GM18517 (cell line): ENCODE measurements around the gene PPP1R15A.
A peak's percentile ranks its signal among the peaks of the same experiment; 100 is the strongest.
"Not testable (repeated sequence)": the region's sequence is repeated elsewhere in the genome, so short reads cannot be mapped to it uniquely, and the experiment has no call there.

Source experiments
- ATAC-seq: cut with Tn5 transposase; IDR thresholded peaks from one replicate; pipeline ENCODE4 v1.9.1; 2021; ENCODE audit warnings: mild to moderate bottlenecking, moderate library complexity; ENCODE audit not compliant: unreplicated experiment

The PPP1R15A gene

DNA sequence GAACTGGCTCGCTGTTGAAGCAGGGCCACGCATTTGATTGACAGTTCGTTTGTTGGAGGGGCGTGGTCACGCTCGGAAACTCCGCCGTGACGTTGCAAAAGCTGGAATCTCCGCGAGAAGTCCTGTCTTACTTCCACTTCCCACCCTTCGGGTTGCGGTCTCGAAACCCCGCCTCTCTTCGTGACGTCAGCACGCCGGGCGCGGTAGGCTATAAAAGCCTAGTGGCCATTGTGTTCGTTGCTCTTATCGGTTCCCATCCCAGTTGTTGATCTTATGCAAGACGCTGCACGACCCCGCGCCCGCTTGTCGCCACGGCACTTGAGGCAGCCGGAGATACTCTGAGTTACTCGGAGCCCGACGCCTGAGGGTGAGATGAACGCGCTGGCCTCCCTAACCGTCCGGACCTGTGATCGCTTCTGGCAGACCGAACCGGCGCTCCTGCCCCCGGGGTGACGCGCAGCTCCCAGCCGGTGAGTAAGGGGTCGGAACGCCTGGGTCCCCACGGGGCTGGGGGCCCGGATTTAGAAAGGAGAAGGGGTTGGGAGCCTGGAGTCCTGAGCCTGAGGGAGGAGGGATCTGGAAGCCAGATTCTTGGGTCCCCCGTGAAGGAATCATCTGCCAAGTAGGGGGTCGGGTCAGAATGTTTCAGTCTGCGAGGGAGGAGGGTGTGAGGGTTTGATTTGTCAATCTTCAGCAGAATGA is at the start of gene PPP1R15A:
TSS of gene PPP1R15A (plus strand) at position 240 of the 702 bp plus-strand sequence. CDS start 813 bp downstream, outside the sequence.
- peak; percentile 56 for ATAC-seq

DNA sequence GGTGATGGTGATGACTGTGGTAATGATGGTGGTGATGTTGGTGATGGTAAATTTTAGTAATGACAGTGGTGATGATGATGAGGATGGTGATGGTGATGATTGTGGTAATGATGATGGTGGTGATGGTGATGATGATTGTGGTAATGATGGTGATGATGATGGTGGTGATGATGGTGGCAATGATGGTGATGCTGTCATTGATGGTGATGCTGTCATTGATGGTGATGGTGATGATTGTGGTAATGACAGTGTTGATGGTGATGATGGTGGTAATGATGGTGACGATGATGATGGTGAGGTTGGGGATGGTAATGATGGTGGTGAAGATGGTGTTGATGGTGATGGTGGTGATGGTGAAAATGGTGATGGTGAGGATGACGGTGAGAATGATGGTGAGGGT is 49.7 kb upstream of the PPP1R15A start:
- no peak for ATAC-seq

DNA sequence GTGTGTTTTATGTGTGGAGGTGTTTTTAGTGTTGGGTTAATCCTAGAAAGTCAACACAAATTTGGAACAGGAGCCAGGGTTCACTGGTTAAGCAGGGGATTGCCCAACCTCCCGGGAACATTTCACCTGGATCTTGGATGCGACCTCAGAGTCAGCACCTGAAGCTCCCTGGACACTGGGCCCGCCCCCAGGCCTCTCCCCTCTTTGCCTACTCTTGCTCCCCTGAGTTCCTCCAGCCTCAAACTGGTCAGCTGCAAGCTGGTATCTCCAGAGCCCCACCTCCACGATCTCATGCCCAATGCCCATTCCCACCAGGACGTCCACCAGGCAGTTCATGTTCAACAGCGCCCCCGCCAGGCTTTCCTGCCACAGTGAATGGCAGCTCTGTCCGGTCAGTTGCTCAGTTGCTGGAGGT is 45.6 kb upstream of the PPP1R15A start:
- ATAC-seq, result no peak

DNA sequence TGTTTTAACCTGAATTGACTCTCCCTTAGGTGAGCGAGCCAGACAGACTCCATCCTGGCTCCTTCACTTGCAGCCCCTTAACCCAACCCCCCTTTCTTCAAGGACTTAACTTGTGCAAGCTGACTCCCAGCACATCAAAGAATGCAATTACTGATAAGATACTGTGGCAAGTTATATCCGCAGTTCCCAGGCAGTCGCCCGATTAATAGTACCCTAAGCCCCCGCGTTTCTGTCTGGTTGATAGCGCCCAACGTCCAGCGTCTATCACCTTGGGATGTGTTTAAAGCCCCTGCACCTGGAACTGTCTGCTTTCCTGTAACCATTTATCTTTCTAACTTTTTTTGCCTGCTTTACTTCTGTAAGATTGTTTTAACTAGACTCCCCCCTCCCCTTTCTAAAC is 42.1 kb upstream of the PPP1R15A start:
- no peak for ATAC-seq

DNA sequence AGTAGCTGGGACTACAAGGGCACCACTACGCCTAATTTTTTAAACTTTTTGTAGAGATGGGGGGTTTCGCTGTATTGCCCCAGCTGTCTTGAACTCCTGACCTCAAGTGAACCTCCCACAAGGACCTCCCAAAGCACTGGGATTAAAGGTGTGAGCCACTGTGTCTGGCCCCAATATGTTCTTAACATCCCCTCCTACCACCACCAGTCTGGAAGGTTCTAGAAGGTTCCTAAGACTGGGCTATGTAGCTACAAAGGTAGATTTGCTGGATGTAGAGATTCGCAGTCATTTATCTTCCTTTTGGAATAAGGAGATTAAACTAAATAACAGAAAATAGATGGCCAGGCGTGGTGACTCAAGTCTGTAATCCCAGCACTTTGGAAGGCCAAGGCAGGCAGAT is 41.3 kb upstream of the PPP1R15A start:
- ATAC-seq, result no peak

DNA sequence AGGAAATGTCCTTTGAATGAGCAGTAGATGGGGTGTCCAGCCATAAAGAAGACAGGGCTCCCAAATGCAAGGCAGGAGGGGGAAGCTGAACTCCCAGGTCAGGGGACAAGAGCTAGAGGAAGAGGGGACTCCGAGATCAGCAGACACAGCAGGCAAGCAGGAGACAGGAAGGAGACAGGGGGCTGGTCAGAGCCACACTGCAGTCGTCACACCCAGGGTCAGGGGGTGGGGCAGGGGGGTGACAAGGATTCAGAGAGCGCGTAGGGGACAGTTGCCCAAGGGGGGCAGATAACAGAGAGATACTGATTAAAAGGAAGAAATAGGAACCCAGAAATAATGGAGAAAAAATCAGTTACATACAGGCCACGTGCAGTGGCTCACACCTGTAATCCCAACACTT is 39.2 kb upstream of the PPP1R15A start:
- ATAC-seq, result no peak

DNA sequence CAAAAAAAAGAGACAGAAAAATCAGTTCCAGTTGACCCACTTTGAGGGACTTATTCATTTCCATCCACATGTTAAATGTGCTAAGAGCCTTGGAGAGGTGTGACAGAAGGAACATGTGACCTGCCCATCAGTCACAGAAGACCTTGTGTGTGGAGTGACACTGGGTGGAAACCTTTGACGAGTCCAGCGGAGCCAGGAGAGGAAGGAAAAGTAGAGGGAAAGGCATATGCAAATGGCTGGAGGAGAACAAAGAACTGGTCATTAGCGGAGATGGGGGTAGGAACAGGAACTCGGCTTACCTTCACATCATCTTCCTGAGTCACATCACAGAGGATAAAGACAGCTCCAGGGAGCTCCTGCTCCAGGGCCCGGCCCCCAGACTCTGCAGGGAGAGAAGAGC is 38.2 kb upstream of the PPP1R15A start:
- ATAC-seq, result no peak

DNA sequence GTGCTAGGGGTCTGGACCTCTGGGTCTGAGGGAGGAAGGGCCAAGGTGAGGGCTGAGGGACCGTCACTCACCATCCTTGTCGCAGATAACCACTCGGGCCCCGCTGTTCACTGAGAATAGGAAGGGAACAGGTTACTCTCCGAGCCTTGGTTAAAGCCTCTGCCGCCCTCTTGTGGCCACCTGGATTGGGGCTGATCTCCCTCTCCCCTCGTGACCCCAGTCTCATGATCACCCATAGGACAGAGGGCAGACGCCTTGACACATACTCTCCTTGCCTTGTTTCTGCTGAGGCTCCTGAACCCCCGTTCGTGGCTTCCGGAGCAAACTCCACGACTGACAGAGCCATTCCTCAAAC is 36.5 kb upstream of the PPP1R15A start:
- peak; percentile 65 for ATAC-seq

DNA sequence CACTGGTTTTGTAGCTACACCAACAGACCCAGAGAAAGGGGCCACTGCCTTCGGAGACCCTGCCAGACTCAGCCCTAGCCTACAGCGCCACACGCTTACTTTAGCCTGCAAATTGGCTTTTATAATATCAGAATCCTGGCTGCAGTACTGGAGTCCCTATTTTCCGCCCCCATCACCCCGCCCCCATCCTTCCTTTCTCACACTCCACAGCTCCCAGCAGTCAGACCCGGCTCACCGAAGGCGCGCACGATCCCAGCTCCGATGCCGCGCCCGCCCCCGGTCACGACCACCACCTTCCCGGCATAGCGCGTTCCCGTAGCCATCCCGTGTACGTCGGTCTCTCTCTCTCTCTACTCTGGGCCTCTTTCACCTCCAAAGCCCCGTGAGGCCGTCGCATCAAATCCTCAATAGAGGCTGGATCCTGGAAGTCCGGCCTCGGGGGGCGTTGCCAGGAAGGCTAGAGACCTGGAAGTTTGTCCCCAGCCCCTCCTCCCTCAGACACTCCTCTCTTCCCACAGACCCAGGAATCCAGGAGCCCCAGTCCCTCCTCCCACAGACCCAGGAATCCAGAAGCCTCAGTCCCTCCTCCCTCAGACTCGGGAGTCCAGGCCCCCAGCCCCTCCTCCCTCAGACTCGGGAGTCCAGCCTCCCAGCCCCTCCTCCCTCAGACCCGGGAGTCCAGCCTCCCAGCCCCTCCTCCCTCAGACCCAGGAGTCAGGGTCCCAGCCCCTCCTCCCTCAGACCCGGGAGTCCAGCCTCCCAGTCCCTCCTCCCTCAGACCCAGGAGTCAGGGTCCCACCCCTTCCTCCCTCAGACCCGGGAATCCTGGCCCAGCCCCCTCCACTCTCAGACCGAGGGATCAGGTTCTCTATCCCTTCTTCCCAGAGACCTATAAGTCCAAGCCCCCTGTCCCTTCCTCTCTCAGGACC is 35.9 kb upstream of the PPP1R15A start, which contains the start of gene HSD17B14:
TSS of gene HSD17B14 (minus strand) at position 403 of the 929 bp plus-strand sequence. CDS start at position 323, 80 bp downstream.
- peak; percentile 14 for ATAC-seq

DNA sequence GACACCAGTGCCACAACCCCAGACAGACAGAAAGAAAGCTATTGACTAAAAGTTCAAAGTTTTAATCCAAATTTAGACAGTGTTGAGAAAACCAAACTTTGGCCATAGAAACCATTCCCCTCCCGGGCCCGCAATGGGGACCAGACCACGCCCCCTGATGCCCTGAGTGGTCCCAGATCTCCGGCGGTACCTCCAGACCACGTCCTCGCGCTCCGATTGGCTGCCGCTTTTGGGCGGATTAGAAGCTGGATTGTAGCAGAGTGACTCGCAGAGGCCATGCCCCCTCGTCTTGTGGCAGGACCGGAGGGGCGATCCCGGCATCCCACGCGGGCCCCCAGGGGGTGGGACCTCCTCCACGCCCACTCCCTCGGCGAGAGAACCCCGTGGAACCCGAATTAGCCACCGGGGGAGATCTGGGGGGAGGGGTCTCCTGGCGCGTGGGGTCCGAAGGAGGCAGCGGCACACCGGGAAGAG is 35.1 kb upstream of the PPP1R15A start:
- ATAC-seq, result peak; percentile 68

DNA sequence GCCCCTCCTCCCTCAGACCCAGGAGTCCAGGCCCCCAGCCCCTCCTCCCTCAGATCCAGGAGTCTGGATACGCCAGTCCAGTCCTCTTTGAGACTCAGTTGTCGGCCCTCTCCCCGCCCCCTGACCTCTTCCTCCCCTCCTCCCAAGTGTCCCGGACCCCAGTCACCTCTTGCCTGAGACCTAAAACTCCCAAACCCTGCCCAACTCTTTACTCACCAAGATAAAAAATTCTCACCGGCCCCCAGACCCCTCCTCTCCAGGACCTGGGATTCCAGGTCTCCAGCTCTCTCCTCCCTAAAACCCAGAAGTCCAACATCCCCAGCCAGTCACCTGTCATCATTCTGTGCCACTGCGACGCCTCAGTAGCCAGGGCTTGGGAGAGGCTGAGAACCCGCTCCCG is 34.5 kb upstream of the PPP1R15A start:
- ATAC-seq, result no peak

DNA sequence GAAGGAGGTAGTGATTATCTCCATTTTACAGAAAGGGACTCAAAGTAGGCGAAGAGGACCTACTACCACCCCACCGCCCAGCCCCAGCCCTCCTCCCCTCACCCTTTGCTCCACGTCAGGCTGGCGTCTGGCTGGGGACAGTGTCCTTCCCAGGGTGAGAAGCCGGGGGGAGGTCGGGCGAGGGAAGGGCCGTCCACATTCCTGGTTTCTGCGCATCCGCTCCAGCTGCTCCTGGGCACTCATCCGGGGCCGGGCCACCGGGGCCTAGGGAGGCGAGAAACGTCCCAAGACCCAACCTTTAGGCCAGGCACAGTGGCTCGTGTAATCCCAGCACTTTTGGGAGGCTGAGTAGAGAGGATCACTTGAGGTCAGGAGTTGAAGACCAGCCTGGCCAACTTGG is 31.2 kb upstream of the PPP1R15A start:
- no peak for ATAC-seq

DNA sequence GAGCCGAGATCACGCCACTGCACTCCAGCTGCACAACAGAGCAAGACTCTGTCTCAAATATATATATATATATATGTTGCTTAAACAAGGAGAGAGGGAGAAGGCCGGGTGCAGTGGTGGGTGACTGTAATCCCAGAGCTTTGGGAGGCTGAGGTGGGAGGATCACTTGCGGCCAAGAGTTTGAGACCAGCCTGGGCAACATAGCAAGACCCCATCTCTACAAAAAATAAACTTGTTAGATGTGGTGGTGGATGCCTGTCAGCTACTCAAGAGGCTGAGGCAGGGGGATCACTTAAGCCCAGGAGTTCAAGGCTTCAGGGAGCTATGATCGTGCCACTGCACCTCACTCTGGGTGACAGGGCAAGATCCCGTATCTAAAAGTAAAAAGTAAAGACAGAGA is 30.6 kb upstream of the PPP1R15A start:
- no peak for ATAC-seq

DNA sequence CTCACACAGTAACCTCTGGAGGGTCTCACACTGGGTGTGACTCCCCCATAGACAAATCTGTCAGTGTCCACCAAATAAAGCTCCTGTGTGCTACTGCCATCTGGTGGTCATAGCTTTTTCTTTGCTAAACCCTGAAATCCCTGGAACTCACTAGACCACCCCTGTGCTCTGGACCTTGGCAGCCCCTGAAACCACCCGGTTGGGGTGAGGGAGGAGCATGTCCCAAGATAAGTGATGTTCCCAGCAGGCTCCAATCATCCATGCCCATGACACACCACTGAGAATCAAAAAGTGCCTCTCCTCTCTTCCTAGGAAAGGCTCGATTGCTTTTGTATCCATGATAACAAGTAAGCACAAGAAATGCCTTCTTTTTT is 29.4 kb upstream of the PPP1R15A start:
- no peak for ATAC-seq

DNA sequence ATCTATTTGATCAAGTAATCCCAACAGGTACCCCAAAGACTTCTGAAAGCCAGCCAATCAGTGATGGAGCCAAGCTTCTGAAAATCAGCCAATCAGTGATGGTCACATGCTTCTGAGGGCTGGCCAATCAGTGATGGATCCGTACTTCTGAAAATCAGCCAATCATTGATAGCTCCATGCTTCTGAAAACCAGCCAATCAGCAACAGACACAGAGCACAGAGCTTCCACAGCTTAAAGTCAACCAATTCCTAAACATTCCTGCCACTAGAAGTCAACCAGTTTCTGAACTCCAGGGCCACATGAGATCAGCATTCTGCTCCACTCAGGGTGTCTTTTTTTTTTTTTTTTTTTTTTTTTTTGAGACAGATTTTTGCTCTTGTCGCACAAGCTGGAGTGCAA is 27.7 kb upstream of the PPP1R15A start:
- ATAC-seq, result no peak

DNA sequence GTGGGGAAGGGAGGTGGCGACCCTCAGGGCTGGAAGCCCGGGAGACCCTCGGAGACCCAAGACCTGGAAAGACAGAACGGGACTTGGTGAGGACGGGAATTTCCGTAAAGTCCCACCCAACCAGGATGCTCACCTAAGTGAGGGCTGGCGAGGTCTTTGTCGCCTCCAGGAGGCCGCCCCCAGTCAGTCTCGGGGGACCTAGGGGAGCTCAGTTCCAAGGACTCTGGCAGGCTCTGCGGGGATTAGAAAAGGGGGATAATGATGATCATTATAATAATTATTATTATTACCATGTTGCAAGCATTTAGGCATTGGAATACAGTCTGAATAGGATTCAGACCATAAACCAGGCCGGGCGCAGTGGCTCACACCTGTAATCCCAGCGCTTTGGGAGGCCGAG is 26.8 kb upstream of the PPP1R15A start:
- ATAC-seq, result no peak

DNA sequence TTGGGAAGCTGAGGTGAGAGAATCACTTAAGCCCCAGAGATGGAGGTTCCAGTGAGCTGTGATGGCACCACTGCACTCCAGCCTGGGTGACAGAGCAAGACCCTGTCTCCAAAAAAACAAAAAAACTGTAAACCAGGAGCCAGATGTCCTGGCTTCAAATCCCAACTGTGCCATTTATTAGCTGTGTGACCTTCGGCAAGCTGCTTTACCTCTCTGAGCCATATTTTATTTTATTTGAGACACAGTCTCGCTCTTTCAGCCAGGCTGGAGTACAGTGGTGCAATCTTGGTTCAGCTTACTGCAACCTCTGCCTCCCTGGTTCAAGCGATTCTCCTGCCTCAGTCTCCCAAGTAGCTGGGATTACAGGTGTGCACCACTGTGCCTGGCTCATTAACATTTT is 25.6 kb upstream of the PPP1R15A start:
- ATAC-seq, result not testable (repeated sequence)

DNA sequence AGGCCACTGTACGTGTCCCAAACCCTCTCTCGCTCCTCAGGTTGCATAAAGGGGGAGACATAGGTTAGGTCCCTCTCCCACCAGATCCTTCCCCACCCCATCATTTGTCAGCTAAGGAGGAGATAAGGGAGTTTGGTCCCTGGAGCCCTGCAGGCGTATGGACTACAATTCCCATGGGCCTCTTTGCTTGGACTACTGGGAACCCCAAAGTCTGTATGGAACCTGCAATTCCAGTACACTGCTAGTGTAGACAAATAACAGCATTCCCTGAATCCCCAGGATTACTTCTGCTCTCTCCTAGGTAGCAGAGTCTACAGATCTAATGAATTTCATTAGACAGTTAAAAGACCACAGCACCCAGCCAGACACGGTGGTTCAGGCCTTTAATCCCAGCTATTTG is 19.9 kb upstream of the PPP1R15A start:
- no peak for ATAC-seq

DNA sequence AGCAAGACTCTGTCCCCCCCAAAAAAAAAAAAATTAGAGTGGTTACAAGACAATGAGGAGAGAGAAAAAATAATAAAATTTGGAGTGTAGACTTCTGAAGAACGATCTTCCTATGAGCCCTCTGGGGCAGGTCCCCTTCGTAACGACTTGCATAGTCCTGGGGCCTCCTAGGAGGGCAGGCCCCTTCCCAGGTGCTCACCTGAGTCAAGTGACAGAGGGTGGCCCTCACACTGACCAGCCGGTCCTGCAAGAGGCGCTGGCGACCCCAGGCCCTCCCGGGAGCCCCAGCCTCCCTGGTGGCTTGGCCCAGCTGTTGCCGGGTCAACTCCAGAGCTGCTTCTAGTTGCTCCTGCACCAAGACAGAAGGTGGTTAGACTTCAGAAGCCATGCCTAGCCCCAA is 18.7 kb upstream of the PPP1R15A start:
- ATAC-seq, result no peak

DNA sequence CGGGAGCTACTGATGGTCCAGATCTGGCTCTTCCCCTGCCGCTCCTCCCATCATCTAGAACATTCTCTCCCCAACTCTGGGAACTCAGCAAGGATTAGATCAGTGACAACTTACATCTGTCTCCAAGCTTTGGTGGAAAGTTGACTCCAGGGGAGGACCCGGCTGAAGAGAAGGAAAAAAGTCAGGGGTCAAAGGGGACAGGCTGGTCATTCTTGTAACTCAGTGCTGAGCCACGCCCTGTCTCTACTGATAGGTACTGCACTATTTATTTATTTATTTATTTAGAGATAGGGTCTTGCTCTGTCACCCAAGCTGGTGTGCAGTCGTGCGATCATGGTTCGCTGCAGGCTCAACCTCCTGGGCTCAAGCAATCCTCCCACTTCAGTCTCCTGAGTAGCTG is 18.1 kb upstream of the PPP1R15A start:
- no peak for ATAC-seq

DNA sequence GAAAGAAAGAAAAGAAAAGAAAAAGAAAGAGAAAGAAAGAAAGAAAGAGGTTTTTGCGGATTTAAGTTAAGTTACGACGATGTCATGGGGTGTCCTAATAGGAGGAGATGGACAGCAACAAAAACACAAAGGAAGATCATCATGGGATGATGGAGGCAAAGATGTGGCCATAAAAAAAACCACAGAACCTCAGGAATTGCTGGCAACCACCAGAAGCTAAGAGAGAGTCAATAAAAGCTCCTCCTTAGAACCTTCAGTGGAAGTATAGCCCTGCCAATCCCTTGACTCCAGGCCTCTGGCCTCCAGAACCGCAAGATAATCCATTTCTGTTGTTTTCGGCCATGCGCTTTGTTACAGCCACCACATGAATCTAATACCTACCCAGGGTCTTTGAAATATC is 15.3 kb upstream of the PPP1R15A start:
- ATAC-seq, result no peak
